ENCODE data around the gene ONECUT1.

DNA sequence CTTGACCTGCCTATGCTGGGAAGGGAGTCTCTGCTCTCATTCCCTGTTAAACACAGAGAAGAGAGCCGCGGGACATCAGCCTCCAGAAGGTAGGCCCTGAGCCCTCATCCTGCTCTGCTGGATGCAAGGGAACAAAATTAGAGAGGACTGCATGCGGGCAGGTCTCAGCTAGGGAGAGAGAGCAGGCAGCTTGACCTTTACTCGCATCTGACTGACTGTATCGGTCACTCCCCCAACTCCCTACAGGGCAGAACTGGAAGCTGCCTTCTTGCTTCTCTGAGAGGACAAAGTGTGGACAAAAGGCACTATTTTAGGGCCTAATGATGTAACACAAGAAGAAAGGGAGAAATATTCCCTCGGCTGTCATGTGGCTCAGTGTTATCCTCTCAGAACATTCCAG lies 72.2 kb downstream of the ONECUT1 start:
- TF ChIP-seq, protein P1, sequence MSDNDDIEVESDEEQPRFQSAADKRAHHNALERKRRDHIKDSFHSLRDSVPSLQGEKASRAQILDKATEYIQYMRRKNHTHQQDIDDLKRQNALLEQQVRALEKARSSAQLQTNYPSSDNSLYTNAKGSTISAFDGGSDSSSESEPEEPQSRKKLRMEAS (IDR thresholded peaks at IDR 0.05), result no peak
- TF ChIP-seq, protein P2, sequence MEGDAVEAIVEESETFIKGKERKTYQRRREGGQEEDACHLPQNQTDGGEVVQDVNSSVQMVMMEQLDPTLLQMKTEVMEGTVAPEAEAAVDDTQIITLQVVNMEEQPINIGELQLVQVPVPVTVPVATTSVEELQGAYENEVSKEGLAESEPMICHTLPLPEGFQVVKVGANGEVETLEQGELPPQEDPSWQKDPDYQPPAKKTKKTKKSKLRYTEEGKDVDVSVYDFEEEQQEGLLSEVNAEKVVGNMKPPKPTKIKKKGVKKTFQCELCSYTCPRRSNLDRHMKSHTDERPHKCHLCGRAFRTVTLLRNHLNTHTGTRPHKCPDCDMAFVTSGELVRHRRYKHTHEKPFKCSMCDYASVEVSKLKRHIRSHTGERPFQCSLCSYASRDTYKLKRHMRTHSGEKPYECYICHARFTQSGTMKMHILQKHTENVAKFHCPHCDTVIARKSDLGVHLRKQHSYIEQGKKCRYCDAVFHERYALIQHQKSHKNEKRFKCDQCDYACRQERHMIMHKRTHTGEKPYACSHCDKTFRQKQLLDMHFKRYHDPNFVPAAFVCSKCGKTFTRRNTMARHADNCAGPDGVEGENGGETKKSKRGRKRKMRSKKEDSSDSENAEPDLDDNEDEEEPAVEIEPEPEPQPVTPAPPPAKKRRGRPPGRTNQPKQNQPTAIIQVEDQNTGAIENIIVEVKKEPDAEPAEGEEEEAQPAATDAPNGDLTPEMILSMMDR (IDR thresholded peaks at IDR 0.05), result no peak
- no peak for TF ChIP-seq MAFK (IDR thresholded peaks at IDR 0.05; ENCODE audit: partially characterized antibody)
- TF ChIP-seq, protein P3, sequence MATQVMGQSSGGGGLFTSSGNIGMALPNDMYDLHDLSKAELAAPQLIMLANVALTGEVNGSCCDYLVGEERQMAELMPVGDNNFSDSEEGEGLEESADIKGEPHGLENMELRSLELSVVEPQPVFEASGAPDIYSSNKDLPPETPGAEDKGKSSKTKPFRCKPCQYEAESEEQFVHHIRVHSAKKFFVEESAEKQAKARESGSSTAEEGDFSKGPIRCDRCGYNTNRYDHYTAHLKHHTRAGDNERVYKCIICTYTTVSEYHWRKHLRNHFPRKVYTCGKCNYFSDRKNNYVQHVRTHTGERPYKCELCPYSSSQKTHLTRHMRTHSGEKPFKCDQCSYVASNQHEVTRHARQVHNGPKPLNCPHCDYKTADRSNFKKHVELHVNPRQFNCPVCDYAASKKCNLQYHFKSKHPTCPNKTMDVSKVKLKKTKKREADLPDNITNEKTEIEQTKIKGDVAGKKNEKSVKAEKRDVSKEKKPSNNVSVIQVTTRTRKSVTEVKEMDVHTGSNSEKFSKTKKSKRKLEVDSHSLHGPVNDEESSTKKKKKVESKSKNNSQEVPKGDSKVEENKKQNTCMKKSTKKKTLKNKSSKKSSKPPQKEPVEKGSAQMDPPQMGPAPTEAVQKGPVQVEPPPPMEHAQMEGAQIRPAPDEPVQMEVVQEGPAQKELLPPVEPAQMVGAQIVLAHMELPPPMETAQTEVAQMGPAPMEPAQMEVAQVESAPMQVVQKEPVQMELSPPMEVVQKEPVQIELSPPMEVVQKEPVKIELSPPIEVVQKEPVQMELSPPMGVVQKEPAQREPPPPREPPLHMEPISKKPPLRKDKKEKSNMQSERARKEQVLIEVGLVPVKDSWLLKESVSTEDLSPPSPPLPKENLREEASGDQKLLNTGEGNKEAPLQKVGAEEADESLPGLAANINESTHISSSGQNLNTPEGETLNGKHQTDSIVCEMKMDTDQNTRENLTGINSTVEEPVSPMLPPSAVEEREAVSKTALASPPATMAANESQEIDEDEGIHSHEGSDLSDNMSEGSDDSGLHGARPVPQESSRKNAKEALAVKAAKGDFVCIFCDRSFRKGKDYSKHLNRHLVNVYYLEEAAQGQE (IDR thresholded peaks at IDR 0.05), result no peak
- TF ChIP-seq PHF8 (IDR thresholded peaks at IDR 0.05; ENCODE audit: borderline replicate concordance, low read depth), result no peak
- no peak for TF ChIP-seq CEBPB (IDR thresholded peaks at IDR 0.05)
- TF ChIP-seq JUN (IDR thresholded peaks at IDR 0.05), result no peak
- no peak for TF ChIP-seq EP300 (IDR thresholded peaks at IDR 0.05)
- no peak for TF ChIP-seq POLR2A (IDR thresholded peaks at IDR 0.05; ENCODE audit: low read length)
- no peak for TF ChIP-seq MYC (IDR thresholded peaks at IDR 0.05; ENCODE audit: borderline replicate concordance, low read length)
- no peak for TF ChIP-seq SMC3 (IDR thresholded peaks at IDR 0.05)
- no peak for TF ChIP-seq ESRRA (IDR thresholded peaks at IDR 0.05; ENCODE audit: borderline replicate concordance, low read length)
